Stimulated activated CD8-positive, alpha-beta memory T cell treated with anti-CD3 and anti-CD28 coated beads, Interleukin-4, amount 100 ng/mL, for 4 hours (primary cell): ENCODE measurements around the gene ST6GALNAC4.

ENCODE experiments used
- DNase-seq, 2 donors: peaks; one replicate each; pipeline ENCODE4 v3.0.0-alpha.2; 2020; ENCODE audit warnings: low read depth in 2 of 2, low spot score in 1 of 2

ST6GALNAC4 gene

GRCh38 chr9:127947841-127948710, 31.2 kb upstream of the ST6GALNAC4 start:
- DNase-seq, result no peak

GRCh38 chr9:127946728-127947127, 29.9 kb upstream of the ST6GALNAC4 start:
- no peak for DNase-seq

- no peak for DNase-seq
Measured at GRCh38 chr9:127945942-127946341, 29.1 kb upstream of the ST6GALNAC4 start.

GRCh38 chr9:127945338-127945737, 28.5 kb upstream of the ST6GALNAC4 start:
- no peak for DNase-seq

GRCh38 chr9:127944586-127945218, 27.9 kb upstream of the ST6GALNAC4 start:
- no peak for DNase-seq

GRCh38 chr9:127943731-127944144, 26.9 kb upstream of the ST6GALNAC4 start:
- peak; percentile 41 to 57 for DNase-seq

GRCh38 chr9:127943011-127943662, 26.3 kb upstream of the ST6GALNAC4 start:
- no peak for DNase-seq

- DNase-seq, result no peak
Measured at GRCh38 chr9:127942216-127943010, 25.6 kb upstream of the ST6GALNAC4 start.

- no peak for DNase-seq
Measured at GRCh38 chr9:127941961-127942215, 25.0 kb upstream of the ST6GALNAC4 start.

GRCh38 chr9:127941062-127941960, 24.5 kb upstream of the ST6GALNAC4 start:
- no peak for DNase-seq

GRCh38 chr9:127940593-127940992, 23.8 kb upstream of the ST6GALNAC4 start:
- DNase-seq, result no peak

GRCh38 chr9:127938298-127938690, 21.5 kb upstream of the ST6GALNAC4 start:
- DNase-seq, result no peak

- DNase-seq, result peak; percentile 49 to 68
Measured at GRCh38 chr9:127937388-127938297, 20.8 kb upstream of the ST6GALNAC4 start, which contains the start of gene DPM2. Gene DPM2, minus strand, starts transcription at chr9:127937854. Its CDS starts 34 bp downstream, at chr9:127937820.

GRCh38 chr9:127937056-127937387, 20.2 kb upstream of the ST6GALNAC4 start:
- DNase-seq, result no peak

GRCh38 chr9:127936347-127936852, 19.6 kb upstream of the ST6GALNAC4 start:
- DNase-seq, result no peak

GRCh38 chr9:127935765-127936221, 19.0 kb upstream of the ST6GALNAC4 start:
- no peak for DNase-seq

GRCh38 chr9:127934986-127935385, 18.1 kb upstream of the ST6GALNAC4 start:
- DNase-seq, result no peak

GRCh38 chr9:127934248-127934647, 17.4 kb upstream of the ST6GALNAC4 start:
- no peak for DNase-seq
